Measurements from ENCODE around the gene R3HCC1L.
A peak's percentile ranks its signal among the peaks of the same experiment; 100 is the strongest.

The R3HCC1L gene

DNA sequence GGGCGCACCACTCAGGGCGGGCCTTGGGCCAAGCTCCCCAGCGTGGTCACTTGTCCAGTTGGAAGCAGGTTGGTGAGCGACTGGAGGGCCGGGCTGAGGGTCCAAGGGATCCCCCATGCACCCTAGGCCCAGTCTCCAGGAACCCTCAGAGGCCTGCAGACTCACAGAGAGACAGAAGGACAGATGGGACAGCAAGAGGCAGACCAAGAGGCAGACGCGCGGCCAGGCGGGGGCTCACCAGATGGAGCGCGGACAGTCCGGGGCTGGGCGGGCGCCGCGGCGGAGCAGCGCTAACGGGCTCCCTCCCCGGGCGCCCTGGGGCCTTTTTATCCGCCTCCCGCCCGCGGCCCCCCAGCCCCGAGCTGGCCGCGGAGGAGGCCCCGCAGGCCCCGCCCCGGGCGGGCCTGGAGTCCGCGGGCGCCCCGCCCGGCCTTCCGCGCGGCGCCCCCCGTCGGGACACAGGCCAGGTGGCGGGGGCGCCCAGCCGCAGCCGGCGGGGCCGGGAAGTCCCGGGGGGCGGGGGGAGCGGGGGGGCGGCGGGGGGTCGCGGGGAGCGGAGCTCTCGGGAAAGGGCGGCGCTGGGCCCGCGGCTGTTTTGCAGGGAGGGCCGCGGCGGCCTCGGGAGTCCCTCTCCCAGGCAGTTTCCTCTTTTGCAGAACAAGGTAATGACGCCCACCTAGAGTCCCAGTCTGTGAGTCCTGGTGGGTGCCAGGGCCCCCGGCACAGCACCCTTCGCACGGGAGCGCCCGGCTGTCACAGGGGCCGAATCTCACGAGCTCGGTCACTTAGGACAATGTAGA, 133.6 kb downstream of the R3HCC1L start, which contains the start of gene LOXL4:
LOXL4 (minus strand) TSS at position 301 of the 800 bp plus-strand sequence. CDS start 5,175 bp downstream, outside the sequence.
- H3K4me3 ChIP-seq (ENCODE audit: low read length), result peak within 1 kb of the TSS; percentile 36
- DNase-seq (ENCODE audit: low read depth, low spot score), result no peak

DNA sequence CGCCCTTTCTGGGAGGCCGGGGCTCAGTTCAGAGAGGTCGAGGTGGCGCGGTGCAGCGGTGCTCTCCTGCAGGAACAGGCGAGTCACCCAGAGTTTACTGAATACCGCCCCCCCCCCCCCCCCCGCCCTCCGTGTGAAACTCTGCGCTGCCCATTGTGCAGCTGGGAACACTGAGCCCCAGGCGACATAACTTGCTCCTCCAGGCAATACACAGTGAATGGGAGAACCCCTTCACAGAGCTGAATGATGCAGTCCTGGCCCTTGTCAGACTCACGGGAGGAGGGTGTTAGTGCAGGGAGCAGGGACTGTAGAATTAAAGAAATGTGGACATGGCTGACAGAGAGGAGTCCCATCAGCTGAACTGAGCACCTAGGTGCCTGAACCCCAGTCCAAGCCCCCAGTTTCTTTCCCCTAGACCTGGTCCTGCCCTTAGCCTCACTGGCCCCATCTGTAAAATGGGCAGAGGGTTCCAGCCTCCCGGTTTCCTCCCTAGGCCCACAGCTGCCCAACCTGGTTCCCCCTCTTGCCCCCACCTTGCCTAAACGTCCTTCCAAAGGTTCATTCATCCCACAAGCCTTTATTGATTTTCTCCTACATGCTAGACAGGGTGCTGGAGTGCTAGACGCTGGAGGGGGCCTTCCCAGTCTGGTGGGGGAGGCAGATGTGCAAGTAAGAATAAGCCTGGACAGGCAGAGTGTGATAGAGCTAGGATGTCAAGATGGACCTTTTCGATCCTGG, 134.4 kb downstream of the R3HCC1L start:
- DNase-seq (ENCODE audit: low read depth, low spot score), result no peak
- H3K4me3 ChIP-seq (ENCODE audit: low read length), result peak overlapping the region; percentile 36

DNA sequence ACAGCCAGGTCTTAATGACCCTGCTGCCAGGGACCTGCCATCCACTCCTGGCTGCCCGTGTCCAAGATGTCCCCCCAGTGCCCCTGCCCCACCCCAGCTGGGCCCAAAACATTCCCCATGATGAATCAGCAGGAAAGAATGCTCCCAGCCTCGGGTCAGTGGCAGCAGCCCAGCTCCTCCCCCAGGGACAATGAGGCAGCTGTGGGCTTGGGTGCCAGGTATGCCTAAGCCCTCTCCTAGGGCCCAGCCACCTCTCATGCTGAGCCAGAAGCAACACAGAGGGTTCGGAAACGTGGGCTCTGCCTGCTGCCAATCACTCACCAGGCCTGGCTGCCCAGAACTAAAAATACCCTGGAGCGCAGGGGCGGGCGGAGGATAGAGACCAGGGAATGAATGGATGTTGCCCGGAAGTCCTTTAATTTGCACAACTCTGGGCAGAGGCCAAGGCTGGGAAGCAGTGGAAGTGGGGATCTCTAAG, 135.0 kb downstream of the R3HCC1L start:
- DNase-seq (ENCODE audit: low read depth, low spot score), result no peak
- H3K4me3 ChIP-seq (ENCODE audit: low read length), result no peak overlapping the region

DNA sequence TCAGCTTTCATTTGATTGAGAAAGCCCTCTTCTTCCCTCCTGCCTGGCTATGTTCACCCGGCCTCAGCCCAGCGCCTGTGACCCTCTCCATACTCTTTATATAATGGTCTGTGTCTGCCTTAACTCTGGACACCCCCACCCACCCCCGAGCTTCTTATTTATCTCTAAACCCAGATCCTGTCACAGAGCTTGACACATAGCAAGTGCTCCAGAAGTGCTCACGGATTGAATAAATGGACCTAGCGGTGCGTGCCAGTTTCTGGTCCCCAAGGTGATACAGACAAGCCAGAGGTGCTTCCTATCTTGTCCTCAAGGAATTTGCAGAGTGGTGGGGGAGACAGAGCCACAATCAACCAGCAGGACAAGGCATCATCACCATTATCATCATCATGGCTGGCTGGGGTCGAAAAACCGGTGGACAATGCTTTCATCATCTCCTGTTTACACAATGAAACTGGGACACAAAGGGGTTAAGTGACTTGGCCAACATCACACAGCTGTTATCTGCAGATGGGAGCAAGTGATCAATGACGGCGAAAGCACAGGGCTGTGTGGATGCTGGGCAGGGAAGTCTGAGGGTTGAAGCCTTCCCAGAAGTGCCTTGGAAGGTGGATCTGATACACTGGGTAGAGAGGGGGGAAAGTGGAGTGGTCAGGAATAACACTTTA, 135.8 kb downstream of the R3HCC1L start:
- DNase-seq (ENCODE audit: low read depth, low spot score), result no peak
- H3K4me3 ChIP-seq (ENCODE audit: low read length), result no peak overlapping the region

GRCh38 chr10:98270786-98271185, 136.3 kb downstream of the R3HCC1L start:
- no peak overlapping the region for H3K4me3 ChIP-seq (ENCODE audit: low read length)
- no peak for DNase-seq (ENCODE audit: low read depth, low spot score)

- no peak for DNase-seq (ENCODE audit: low read depth, low spot score)
- H3K4me3 ChIP-seq (ENCODE audit: low read length), result no peak overlapping the region
Measured at GRCh38 chr10:98272245-98272644, 137.8 kb downstream of the R3HCC1L start.

- DNase-seq (ENCODE audit: low read depth, low spot score), result no peak
- no peak overlapping the region for H3K4me3 ChIP-seq (ENCODE audit: low read length)
Measured at GRCh38 chr10:98272656-98273055, 138.2 kb downstream of the R3HCC1L start.

- DNase-seq (ENCODE audit: low read depth, low spot score), result no peak
- H3K4me3 ChIP-seq (ENCODE audit: low read length), result no peak overlapping the region
Measured at GRCh38 chr10:98273057-98273850, 138.8 kb downstream of the R3HCC1L start.

GRCh38 chr10:98274562-98274961, 140.1 kb downstream of the R3HCC1L start:
- H3K4me3 ChIP-seq (ENCODE audit: low read length), result no peak overlapping the region
- no peak for DNase-seq (ENCODE audit: low read depth, low spot score)

DNA sequence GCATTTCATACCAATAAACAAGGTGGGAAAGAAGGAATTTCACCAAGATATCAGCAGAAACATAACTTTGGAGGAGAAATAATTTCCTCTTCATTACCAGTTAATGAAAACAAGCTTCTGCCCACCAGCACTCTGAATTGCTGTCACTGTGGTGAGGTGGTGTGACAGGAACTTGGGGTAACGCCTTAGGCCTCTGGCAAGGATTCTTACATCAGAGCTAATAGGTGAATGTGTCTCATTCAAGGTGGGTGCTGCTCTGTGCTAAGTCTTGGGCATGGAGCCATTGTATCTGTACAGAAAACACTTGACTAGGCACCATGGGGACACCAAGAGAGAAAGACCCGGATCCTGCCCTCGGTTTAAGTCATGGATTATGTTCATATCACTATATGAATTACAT, 141.9 kb downstream of the R3HCC1L start:
- H3K4me3 ChIP-seq (ENCODE audit: low read length), result no peak overlapping the region
- no peak for DNase-seq (ENCODE audit: low read depth, low spot score)

DNA sequence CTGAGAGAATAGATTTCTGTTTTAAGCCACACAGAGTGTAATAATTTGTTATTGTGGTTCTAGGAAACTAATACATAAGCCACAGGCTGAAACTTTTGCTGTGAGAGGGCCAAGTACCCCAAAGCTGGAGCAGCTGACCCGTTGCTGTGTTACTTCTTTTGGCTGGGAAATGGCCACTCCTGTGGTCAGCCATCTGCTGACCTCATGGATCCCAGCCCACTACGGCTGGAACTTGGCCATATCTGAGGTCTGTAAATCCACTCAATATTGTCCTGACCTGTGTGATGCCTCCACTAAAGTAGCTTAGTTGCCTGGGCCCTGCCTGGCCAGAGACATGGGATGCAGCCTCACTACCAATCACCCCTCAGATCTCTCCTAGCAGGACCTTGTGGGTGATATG, 151.0 kb downstream of the R3HCC1L start:
- DNase-seq (ENCODE audit: low read depth, low spot score), result no peak

DNA sequence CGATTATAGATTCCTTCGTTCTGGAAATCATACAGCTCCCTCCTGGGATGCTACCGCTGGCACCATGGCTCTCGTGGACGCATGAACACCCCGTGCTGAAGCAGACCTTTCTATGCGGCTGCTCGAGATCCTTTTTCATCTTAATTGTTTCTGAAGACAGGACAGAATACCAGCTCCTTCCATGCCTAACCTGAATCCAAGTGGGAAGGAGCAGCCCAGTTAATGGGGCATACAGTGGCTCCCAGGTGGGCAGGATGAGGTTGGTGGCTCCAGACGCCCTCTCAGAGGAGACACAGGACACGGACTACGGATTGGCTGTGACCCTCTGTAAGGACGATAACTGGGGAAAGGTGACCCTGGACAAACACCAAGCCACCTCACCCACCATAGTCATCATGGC, 152.0 kb downstream of the R3HCC1L start:
- no peak for DNase-seq (ENCODE audit: low read depth, low spot score)
- no peak overlapping the region for H3K4me3 ChIP-seq (ENCODE audit: low read length)

More for the DNA sequence above, 151.0 kb downstream of the R3HCC1L start:
- no peak overlapping the region for H3K4me3 ChIP-seq (ENCODE audit: low read length)

GRCh38 chr10:98287321-98287720, 152.9 kb downstream of the R3HCC1L start:
- DNase-seq (ENCODE audit: low read depth, low spot score), result no peak

GRCh38 chr10:98289802-98290209, 155.3 kb downstream of the R3HCC1L start:
- no peak for DNase-seq (ENCODE audit: low read depth, low spot score)
- no peak overlapping the region for H3K4me3 ChIP-seq (ENCODE audit: low read length)

More at GRCh38 chr10:98287321-98287720, 152.9 kb downstream of the R3HCC1L start:
- H3K4me3 ChIP-seq (ENCODE audit: low read length), result no peak overlapping the region

GRCh38 chr10:98292971-98293370, 158.5 kb downstream of the R3HCC1L start:
- no peak overlapping the region for H3K4me3 ChIP-seq (ENCODE audit: low read length)
- no peak for DNase-seq (ENCODE audit: low read depth, low spot score)

DNA sequence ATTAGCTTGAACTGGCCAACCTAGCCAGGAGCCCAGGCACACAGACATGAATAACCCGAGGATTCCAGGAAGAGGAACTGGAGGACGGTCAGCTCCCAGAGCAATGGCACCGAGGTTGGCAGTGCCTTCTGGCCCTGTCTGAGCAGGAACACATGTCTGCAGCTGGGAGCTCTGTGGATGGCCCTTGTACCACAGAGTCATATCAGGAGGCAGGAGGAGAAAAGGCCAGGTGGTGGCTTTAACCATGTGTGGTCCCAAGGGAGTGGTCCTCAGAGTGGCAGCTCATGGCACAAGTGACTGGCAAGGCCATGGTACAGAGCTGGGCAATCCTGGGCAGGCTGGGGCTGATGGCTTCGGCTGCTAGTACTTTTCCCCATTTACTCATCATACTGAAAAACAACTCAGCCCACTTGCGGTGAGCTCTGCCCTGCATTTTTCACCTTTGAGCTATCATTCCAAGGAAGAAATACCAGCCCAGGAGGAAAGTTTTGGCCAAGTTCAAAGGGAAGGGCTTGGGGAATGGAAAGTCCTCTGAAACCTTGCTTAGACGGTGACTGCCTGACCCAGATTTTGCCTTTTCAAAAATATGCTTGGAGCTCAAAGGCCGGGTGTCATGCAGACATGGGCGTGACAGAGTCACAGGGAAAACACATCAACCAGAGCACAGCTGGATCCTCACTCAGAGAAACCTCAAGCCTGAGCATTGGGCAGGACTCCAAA, 159.3 kb downstream of the R3HCC1L start:
- no peak overlapping the region for H3K4me3 ChIP-seq (ENCODE audit: low read length)
- DNase-seq (ENCODE audit: low read depth, low spot score), result peak; percentile 20

DNA sequence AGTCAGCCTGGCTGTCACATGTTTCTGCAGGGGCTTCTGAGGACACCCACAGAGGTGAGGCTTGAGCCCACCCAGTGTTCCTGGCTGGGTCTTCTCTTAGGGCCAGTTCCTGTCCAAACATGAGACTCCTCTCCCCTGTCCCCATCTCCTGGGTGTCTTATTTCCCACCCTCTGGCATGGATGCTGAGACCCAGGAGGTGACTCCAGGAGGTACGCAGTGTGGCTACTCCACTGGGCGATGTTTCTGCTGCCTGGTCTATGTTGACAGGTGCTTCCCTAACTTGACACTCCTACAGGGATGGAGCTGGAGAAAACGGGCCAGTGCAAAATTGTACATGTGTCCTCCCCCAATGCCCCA, 159.8 kb downstream of the R3HCC1L start:
- H3K4me3 ChIP-seq (ENCODE audit: low read length), result no peak overlapping the region
- no peak for DNase-seq (ENCODE audit: low read depth, low spot score)
